IgD-negative memory B cell (primary cell): ENCODE data around the gene PACSIN2. TPM values are rescaled to one million over a fixed set of nuclear protein-coding genes. Genes with fewer than 3 reads are reported as not detected.

ENCODE experiments used
- H3K27ac Mint-ChIP-seq, 3 donors: one replicate each; pipeline ENCODE4 v1.8.0; 2020 to 2022; ENCODE audit warnings: mild to moderate bottlenecking in 3 of 3, mixed read lengths in 3 of 3, moderate library complexity in 1 of 3
- H3K27me3 Mint-ChIP-seq: one replicate; pipeline ENCODE4 v1.8.0; 2021; ENCODE audit warnings: mixed read lengths
- H3K36me3 Mint-ChIP-seq: one replicate; pipeline ENCODE4 v1.8.0; 2020; ENCODE audit warnings: mild to moderate bottlenecking, mixed read lengths
- H3K4me1 Mint-ChIP-seq, 3 donors: one replicate each; pipeline ENCODE4 v1.8.0; 2020 to 2022; ENCODE audit warnings: mixed read lengths in 3 of 3, mild to moderate bottlenecking in 1 of 3
- H3K4me3 Mint-ChIP-seq, 4 donors: one replicate each; pipeline ENCODE4 v1.8.0; 2020 to 2022; ENCODE audit warnings: mild to moderate bottlenecking in 4 of 4, mixed read lengths in 4 of 4, moderate library complexity in 3 of 4
- H3K9me3 Mint-ChIP-seq, 3 donors: one replicate each; pipeline ENCODE4 v1.8.0; 2020 to 2021; ENCODE audit warnings: mixed read lengths in 3 of 3, mild to moderate bottlenecking in 1 of 3
- polyA plus RNA-seq: library from polyadenylated mRNA; unstranded; fragments of 300-500 nt; fragmentation: Illumina TruSeq; gene quantifications from one replicate; pipeline ENCODE4 v1.2.3, GENCODE V29; 2021

PACSIN2 gene
- polyA plus RNA-seq, 1 donor from 2014 or later: 31.5 TPM

GRCh38 chr22:42887120-42887519 is 127.8 kb downstream of the PACSIN2 start:
- no peaks in the 10 kb centered on the region for H3K9me3 Mint-ChIP-seq
- H3K27ac Mint-ChIP-seq: peak overlapping the region in 1 of 3 donors; percentile 89
- H3K27me3 Mint-ChIP-seq: no peaks in the 10 kb centered on the region
- H3K4me3 Mint-ChIP-seq: no peak overlapping the region
- H3K36me3 Mint-ChIP-seq: peaks cover 1% of the 10 kb centered on the region
- peaks cover 13 to 15% (median 14%) of the 10 kb centered on the region in 3 donors for H3K4me1 Mint-ChIP-seq

GRCh38 chr22:42885446-42885845 is 129.5 kb downstream of the PACSIN2 start:
- Mint-ChIP-seq H3K9me3 (no peaks in the 10 kb centered on the region), H3K4me3 (no peak overlapping the region), H3K4me1 (peaks cover 13 to 14% (median 13%) of the 10 kb centered on the region in 3 donors), H3K27me3 (no peaks in the 10 kb centered on the region), H3K27ac (peak overlapping the region in 1 of 3 donors; percentile 39), H3K36me3 (peaks cover 1% of the 10 kb centered on the region)

DNA sequence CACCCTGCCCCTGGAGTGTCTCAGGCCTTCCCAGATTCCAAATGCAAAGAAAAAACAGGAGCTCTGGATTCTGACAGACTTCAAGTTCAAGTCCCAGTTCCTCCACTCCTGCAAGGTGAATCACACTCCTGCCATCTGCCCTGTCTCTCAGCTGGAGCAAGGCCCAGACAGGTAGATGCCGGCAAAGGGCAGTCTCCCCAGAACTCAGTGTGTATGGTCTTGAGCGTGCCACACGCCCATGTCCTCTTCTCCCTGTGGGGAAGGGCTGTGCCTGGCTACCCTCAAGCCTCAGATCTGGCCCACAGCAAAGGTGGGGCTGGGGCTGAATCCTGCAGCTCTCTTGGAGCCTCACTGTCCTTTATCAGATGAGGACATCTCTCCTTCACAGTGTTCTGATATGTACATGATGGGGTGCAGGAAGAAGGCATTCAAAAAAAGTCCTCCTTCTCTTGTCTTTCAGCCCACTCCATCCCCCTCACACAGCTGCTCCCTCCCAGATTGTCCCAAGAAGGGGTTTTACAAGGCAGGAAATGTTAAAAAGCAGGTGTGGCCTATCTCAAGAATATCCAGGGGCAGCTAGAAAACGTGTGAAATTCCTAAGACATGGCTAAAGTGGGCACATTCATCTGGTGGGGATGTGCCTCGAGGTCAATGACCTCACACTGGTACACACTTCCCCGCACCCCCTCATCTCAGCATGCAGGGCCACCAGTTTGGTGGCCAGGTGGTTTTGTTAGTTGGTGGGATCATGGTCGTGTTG is 130.2 kb downstream of the PACSIN2 start:
- H3K27ac Mint-ChIP-seq: no peak overlapping the region
- no peak overlapping the region for H3K4me3 Mint-ChIP-seq
- no peaks in the 10 kb centered on the region for H3K9me3 Mint-ChIP-seq
- peaks cover 13 to 14% (median 13%) of the 10 kb centered on the region in 3 donors for H3K4me1 Mint-ChIP-seq
- no peaks in the 10 kb centered on the region for H3K27me3 Mint-ChIP-seq
- H3K36me3 Mint-ChIP-seq: peaks cover 3% of the 10 kb centered on the region

DNA sequence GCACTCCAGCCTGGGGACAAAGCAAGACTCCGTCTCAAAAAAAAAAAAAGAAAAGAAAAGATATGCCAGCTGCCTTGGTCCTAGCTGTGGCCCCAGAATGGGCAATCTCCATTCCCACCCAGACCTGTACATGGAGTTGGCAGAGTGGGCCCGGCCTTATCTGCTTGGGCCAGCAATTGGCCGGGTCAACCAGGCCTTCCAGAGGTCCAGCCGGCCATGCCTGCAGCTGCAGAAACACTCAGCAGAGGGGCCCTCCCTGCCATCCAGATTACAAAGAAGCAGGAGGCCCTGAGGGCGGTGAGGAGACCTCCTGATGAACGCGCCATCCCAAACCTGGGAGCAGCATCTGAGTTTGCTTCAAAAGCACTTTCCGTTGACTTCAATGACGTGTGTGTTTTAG is 131.0 kb downstream of the PACSIN2 start:
- Mint-ChIP-seq H3K4me3 (peak overlapping the region in 1 of 4 donors; percentile 27), H3K27ac (no peak overlapping the region), H3K4me1 (peaks cover 4 to 9% (median 6%) of the 10 kb centered on the region in 3 donors), H3K27me3 (no peaks in the 10 kb centered on the region), H3K36me3 (peaks cover 3% of the 10 kb centered on the region), H3K9me3 (no peaks in the 10 kb centered on the region)

- H3K27ac Mint-ChIP-seq: peak overlapping the region in 1 of 3 donors; percentile 27
These were observed 131.8 kb downstream of the PACSIN2 start for GRCh38 chr22:42883121-42883520.

DNA sequence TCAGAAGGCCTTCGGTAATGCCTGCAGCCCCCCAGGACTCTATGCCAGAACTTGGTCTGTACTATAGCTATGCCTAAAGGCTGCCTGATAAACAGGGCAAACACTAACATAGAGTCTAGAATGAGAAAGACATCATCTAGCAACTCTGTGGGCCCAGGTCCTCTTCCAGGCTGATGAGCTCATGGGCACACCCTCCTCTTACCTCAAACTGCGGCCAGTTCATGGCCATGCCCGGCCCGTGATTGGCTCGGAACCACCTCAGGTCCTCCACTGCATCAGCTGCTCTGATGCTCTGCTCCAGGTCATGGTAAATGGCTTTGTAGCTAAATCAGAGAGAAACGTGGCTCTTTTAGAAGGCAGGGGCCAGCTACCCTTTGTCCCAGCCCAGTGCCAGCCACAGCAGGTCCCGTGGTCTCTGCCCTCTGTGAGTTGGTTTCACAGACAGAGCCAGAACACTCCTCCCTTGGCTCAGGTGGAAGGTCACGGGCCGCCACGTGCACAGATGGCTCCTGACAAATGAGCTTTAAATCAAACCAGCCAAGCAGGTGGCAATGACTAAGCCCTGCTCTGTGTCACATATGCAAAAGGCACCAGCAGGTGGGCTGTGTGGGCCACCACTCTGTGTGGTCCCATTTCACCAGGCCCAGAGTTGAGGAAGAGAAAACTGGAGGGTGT is 132.8 kb downstream of the PACSIN2 start:
- Mint-ChIP-seq H3K27me3 (no peaks in the 10 kb centered on the region), H3K4me3 (no peak overlapping the region), H3K9me3 (no peaks in the 10 kb centered on the region), H3K27ac (peak overlapping the region in 1 of 3 donors; percentile 27), H3K4me1 (peaks cover 0 to 4% (median 0%) of the 10 kb centered on the region in 3 donors), H3K36me3 (peaks cover 1% of the 10 kb centered on the region)

More at GRCh38 chr22:42883121-42883520, 131.8 kb downstream of the PACSIN2 start:
- H3K36me3 Mint-ChIP-seq: peaks cover 3% of the 10 kb centered on the region
- peaks cover 0 to 4% (median 0%) of the 10 kb centered on the region in 3 donors for H3K4me1 Mint-ChIP-seq
- no peaks in the 10 kb centered on the region for H3K27me3 Mint-ChIP-seq
- no peaks in the 10 kb centered on the region for H3K9me3 Mint-ChIP-seq
- H3K4me3 Mint-ChIP-seq: peak overlapping the region in 1 of 4 donors; percentile 45

GRCh38 chr22:42881298-42881697 is 133.7 kb downstream of the PACSIN2 start:
- Mint-ChIP-seq H3K36me3 (peaks cover 1% of the 10 kb centered on the region), H3K4me3 (no peak overlapping the region), H3K9me3 (no peaks in the 10 kb centered on the region), H3K27me3 (no peaks in the 10 kb centered on the region), H3K4me1 (peaks cover 0 to 4% (median 0%) of the 10 kb centered on the region in 3 donors), H3K27ac (no peak overlapping the region)

DNA sequence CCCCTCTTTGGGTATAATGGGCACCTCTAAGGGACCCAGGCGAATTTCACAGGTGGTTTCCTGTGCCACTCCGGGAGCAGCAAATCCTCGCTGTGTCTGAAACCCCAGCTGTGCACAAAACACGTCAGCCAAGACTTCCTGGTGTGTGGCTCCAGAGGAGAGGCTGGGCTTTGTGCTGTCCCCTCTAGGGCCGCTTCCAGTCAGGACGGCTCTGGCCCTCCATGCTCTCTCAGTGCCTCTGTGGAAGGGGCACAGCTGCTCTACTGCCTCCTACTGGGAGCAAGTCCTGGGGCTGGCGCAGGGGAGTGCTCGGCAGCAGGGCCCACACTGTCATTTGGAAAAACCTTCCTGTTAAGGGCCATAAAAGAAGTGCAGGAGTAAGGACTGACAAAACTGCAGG is 134.1 kb downstream of the PACSIN2 start:
- Mint-ChIP-seq H3K36me3 (peaks cover 1% of the 10 kb centered on the region), H3K27ac (no peak overlapping the region), H3K27me3 (no peaks in the 10 kb centered on the region), H3K4me3 (no peak overlapping the region), H3K9me3 (no peaks in the 10 kb centered on the region), H3K4me1 (peaks cover 0 to 4% (median 0%) of the 10 kb centered on the region in 3 donors)

DNA sequence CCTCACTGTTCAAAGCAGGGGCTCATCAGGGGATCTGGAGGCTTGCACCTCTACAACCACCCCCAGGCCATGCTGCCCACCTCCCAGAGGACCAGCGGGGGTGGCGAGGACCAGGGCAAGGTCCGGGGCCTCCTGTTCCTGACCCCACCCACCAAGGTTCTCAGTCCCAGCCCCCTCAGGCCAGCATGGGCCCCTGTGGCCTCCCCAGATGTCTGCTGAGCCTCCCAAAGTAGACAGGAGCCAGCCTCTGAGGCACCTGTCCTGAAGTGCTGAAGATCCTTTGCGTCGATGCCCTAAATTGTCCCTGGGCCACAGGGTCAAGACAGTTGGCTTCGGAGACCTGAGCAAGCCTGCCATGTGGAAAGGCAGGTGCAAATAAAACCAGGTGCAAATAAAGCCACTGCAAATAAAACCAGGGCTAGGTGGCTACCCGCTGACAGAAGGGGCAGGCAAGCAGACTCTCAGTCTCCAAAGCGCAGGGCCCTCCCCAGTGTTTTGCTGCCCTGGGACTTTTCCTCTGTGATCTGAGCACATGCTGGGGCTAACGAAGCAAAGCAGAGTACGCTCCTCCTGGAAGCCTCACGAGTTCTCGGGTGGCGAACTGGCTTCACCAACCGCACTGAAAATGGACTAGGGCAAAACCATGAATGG is 135.5 kb downstream of the PACSIN2 start:
- Mint-ChIP-seq H3K9me3 (no peaks in the 10 kb centered on the region), H3K27me3 (no peaks in the 10 kb centered on the region), H3K4me1 (peaks cover 0 to 4% (median 0%) of the 10 kb centered on the region in 3 donors), H3K36me3 (peaks cover 1% of the 10 kb centered on the region), H3K4me3 (no peak overlapping the region), H3K27ac (peak overlapping the region in 1 of 3 donors; percentile 42)

DNA sequence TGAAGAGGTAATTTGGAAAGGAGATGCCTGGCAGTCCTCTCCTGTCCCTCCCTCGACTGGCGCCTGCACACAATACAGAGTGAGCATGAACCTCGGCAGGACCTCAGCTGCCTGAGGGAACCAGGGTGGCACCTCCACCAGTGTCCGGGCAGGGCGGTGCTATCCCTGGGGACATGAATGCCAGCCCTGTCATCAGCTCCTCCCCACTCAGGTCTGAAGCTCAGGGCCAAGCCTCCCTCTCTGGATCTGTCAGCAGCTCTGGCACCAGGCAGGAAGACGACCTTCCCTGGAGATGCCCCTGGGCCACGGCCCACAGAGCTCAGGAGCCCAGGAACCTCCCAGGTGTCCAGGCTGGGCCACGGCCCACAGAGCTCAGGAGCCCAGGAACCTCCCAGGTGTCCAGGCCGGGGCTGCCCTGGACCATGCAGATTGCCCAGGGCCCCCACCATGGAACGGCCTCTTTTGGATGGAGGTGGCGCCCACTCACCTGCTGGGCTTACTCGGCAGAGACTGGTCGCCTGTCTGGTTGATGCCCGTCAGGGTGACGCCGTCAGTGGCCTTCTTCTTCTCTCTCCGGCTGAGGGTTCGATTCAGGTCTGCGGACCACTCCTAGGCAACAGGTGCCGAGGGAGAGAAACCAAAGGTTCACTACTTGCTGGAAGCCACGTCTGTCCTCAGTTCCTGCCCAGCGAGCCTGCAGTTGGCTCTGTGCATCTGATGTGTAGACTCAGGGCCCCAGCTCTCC is 136.2 kb downstream of the PACSIN2 start:
- Mint-ChIP-seq H3K27ac (no peak overlapping the region), H3K4me3 (no peak overlapping the region), H3K9me3 (no peaks in the 10 kb centered on the region), H3K27me3 (no peaks in the 10 kb centered on the region), H3K4me1 (peaks cover 0 to 4% (median 0%) of the 10 kb centered on the region in 3 donors), H3K36me3 (peaks cover 1% of the 10 kb centered on the region)

DNA sequence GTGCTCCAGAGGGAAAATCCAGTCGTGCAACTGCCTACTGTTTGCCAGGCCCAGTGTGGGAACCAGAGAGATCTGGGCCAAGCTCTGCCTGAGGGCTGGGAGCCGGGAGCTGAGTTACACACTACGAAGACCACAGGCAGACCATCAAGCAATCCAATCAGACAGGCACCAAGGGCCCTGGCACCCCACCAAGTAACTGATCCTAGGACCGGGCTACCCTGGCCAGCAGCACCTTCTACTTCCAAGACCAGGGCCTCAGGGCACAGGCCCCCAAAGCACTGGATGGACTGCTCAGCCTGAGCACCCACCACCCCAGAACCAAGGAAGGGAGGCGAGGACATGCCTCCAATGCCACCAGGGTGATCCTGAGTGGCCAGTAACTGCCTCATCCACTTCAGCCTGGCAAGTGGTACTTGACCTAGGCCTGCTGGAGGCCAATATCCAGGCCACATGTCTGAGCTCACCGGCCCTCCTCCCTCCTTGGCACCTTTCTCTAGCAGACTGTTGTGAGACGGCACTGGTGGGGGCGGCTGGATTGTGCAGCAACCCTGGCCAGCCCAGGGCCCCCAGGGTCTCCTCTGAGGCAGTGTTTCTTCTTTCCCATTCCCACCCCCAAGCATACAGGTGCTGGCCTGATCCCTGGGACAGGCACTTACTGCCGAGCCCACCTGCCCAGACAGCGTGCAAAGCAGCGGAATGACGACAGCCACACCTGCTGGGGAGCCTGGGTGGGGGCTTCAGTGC is 137.2 kb downstream of the PACSIN2 start:
- H3K27me3 Mint-ChIP-seq: no peaks in the 10 kb centered on the region
- no peak overlapping the region for H3K4me3 Mint-ChIP-seq
- H3K27ac Mint-ChIP-seq: peak overlapping the region in 1 of 3 donors; percentile 71
- H3K36me3 Mint-ChIP-seq: peaks cover 1% of the 10 kb centered on the region
- peaks cover 0 to 3% (median 0%) of the 10 kb centered on the region in 3 donors for H3K4me1 Mint-ChIP-seq
- no peaks in the 10 kb centered on the region for H3K9me3 Mint-ChIP-seq

DNA sequence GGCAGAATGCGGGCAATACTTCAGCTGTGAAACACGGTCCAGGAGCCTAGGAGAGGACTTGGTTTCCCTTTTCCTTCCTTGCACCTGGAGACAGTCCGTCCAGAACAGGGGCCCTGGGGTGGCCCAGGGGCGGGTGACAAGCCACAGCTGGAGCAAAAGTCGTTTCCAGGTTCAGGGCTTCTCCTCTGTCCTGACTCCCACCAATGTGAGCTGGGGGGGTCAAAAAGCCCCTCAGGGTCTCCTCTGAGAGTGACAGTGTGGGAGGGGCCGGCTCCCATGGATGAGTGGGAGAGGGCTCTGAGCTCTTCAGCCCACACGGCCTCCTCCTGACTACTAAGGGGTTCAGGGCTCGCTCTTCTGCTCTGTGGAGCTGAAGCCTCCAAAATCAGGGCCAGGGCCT is 137.8 kb downstream of the PACSIN2 start:
- Mint-ChIP-seq H3K27ac (peak overlapping the region in 1 of 3 donors; percentile 71), H3K4me1 (peaks cover 0 to 2% (median 0%) of the 10 kb centered on the region in 3 donors), H3K4me3 (no peak overlapping the region), H3K36me3 (peaks cover 1% of the 10 kb centered on the region), H3K27me3 (no peaks in the 10 kb centered on the region), H3K9me3 (no peaks in the 10 kb centered on the region)

DNA sequence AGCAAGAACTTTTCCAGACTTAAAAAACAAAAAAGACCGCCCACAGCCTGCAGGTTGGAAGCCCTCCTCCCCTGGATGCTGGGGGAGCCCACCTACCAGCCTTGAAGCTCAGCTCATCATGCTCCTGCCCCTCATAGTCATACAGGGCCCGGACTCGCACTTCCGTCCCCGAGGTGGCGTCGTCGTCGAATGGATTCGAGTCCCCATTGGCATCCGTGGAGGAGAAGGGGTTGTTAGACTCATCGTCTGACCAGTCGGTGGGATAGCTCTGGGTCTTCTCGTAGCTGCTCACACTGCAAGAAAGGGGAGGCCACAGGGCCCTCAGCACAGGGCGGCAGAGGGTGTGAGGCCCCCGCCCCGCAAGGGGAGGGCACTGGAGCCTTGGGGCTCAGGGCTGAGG is 138.9 kb downstream of the PACSIN2 start:
- no peak overlapping the region for H3K4me3 Mint-ChIP-seq
- no peaks in the 10 kb centered on the region for H3K9me3 Mint-ChIP-seq
- peak overlapping the region in 1 of 3 donors; percentile 16 for H3K27ac Mint-ChIP-seq
- H3K27me3 Mint-ChIP-seq: no peaks in the 10 kb centered on the region
- peaks cover 1% of the 10 kb centered on the region for H3K36me3 Mint-ChIP-seq
- H3K4me1 Mint-ChIP-seq: peaks cover 0 to 2% (median 0%) of the 10 kb centered on the region in 3 donors

GRCh38 chr22:42874010-42874409 is 140.9 kb downstream of the PACSIN2 start:
- H3K4me1 Mint-ChIP-seq: peaks cover 0 to 2% (median 0%) of the 10 kb centered on the region in 3 donors
- no peak overlapping the region for H3K27ac Mint-ChIP-seq
- H3K36me3 Mint-ChIP-seq: no peaks in the 10 kb centered on the region
- H3K27me3 Mint-ChIP-seq: no peaks in the 10 kb centered on the region
- H3K4me3 Mint-ChIP-seq: no peak overlapping the region
- H3K9me3 Mint-ChIP-seq: no peaks in the 10 kb centered on the region
